ENCODE results near the gene PLCB1.

Gene PLCB1

DNA sequence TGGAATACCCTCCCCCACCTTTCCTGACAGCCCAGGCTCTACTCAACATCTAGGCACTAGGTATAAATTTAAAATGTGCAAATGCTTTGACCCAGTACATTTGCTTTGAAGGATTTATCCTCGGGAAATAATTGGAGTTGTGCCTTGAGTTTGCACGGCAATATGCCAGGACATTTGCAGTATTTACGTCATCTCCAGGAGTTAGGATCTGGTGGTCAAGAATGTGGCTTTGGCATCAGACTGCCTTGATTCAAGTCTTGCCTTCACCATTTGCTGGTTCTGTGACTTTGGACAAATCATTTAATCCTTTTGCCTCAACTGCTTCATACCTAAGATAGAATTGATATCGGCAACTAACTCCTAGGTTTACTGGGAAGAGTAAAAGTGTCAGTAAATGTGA, 169.6 kb downstream of the PLCB1 start:
- no peak for DNase-seq (ENCODE audit: low read depth in 2 of 2)

DNA sequence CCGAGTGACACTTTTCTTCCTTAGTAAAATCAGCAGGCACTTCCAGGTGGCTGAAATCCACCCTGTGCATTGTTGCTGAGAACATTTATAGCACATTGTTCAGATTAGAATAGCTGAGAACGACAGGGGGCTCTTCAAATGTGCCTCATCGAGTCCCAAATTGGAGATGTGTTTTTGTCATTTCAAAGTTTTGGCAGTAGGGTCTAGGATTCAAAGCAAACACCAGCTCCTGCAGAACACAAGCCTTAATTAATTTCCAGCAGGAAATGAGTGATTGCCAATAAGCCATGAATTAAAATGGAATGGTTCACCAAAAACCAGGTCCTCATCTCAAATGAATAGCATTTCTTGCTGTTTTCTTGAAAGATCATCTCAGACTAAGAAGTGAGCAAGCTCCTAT, 171.6 kb downstream of the PLCB1 start:
- DNase-seq (ENCODE audit: low read depth in 2 of 2) = no peak

DNA sequence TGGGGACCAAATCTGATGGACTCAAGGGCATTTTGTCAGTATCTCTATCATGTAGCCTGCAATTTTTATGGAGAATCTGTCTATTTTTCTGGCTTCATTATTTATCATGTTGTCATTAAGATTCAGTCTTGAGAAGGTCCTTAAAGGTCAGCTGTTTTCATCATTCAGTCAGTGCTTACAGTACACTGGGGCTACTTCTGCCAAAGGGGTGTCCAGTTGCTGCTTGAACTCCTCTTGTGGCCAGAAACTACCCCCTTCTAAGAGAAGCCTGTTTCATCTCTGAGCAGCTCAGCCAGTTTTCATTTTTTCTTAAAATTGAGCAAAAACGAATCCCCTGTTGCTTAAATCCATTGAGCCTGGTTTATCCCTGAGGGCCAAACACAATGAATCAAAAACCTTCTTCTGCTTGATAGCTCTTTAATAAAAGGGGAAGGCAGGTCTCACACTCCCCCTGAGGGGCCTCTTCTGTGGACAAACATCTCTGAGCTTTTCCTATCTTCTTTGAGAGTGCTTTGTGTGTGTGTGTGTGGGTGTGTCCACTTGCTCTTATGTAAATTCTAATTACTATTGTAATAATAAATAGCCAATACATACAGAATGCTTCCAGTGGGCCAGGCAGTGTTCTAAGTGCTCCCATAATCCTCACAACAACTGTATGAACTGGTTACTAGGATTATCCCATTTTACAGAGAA, 172.2 kb downstream of the PLCB1 start:
- DNase-seq (ENCODE audit: low read depth in 2 of 2) = no peak

DNA sequence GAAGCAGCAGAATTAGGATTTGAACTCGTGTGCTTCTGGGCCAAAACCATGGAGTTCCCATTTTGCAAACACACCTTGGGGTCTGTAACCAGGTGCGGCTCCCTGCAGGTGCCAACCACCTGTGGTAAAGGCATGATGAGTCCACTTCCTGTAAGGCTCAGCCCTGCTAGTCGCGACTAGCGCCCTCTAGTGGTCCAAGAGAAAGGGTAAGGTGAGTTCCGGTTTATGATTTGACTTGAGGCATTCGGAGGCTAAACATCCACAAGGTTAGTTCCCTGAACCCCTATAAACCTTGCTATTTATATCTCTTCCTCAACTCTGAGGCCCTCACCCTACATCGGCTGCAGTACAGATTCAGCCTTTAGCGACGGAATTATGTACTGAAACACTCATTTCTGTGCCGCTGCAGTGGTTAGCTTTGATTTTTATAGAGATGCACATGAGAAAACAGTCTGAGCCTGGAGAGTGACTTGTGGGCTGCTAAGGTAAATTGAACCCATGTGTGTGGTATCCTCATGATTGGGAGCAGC, 173.4 kb downstream of the PLCB1 start:
- peak; percentile 41 to 55 for DNase-seq (ENCODE audit: low read depth in 2 of 2)

DNA sequence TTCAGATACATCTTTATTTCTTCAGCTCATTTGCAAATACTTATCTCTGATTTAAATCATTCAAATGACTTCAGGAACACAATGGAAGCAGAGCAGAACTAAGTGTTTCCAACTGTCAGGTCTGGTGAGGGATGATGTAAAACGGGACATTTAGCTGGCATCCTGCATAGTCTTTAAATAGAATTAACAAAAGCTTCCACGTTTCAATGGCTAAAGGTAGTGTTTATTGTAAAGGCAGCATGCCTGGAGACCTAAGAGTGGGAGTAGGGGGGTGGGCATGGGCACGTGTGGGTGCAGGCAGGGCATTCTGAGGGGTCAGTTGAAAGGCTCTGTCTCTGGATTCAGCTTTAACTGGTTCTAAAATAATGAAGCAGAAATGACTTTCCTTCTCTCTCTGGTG, 174.9 kb downstream of the PLCB1 start:
- no peak for DNase-seq (ENCODE audit: low read depth in 2 of 2)

DNA sequence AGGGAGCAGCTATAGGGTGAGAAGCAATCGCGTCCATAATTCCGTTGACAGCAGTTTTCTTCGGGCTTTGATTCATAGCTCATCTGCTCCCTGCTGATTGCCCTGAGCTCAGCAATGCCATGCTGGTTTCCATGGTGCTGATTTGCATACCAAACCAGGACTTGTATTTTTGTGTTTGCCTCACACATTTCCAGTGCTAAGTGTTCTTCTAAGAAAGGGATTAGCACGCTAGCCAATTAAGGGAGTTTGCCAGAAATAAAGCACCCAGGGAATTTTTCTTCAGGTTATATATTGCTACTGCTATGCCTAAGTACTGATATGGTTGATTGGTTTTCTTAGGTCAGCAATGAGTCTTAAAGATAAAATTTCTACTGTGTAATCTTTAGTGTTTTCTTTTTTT, 177.6 kb downstream of the PLCB1 start:
- DNase-seq (ENCODE audit: low read depth in 2 of 2) = no peak

DNA sequence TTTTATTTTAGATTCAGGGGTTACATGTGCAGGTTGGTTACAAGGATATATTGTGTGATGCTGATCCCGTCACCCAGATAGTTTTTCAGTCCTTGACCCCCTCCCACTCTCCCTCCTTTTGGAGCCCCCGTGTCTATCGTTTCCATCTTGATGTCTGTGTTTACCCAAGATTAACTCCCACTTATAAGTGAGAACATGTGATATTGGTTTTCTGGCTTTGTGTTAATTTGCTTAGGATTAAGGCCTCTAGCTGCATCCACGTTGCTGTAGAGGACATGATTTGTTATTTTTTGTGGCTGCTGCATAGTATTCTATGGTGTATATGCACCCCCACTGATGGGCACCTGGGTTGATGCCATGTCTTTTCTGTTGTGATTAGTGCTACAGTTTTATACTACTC, 178.6 kb downstream of the PLCB1 start:
- DNase-seq (ENCODE audit: low read depth in 2 of 2) = no peak

DNA sequence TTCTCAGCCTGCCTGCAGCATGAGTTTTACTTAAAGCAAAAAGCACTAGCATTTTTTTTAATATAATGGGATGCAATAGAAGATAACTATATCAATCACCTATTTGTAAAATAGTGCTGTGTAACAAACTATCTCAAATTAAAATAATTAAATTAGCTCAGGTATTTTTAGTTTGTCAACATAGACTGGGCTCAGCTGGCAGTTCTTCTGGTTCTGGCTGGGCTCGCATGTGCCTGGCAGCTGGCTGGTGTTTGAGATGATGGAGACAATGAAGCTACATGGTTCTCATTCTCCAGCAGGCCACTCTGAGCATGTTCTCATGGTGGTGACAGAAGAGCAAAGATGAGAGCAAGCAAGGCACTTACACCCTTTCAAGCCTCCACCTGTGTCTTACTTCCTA, 181.0 kb downstream of the PLCB1 start:
- DNase-seq (ENCODE audit: low read depth in 2 of 2) = no peak

DNA sequence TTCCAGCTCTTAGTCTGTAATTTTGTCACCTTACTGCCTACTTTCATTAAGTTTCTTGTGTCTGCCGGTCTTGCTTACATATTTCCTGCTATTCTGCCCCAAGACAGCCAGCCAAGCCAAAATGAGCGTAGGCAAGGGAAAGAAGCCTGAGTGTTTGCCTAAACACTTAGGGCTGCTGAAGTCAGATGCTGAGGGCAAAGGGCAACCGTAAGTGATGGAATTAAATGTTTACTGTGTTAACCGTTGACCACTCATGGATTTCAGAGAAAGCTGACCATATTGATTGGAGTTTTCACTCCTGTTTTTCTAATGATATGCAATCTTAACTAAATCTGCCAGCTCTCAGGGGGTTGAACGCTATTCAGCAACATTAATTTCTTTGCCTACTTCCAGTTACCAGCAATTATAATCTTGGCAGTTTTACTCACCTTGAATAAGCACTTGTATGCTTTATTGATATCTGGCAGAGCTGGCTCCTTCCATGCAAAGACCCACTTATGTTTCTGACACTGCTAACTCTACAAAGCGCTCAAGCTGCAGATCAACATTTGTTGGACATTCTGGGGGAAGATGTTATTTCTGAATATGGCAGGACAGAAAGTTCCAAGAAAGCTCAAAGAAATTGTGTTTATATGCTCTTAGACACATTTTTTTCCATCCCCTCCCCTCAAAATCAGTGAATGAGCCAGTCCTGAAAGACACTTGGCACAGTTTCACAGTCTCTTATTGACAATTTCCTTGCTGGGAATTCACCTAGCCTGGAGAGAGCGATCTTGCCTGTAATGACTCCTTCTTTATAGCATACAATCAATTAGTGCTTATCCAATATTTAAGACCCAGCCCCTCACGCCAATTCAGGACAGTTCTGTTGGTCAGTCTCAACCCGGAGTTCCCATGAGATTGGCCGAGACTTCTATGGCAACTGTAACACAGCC, 183.8 kb downstream of the PLCB1 start:
- DNase-seq (ENCODE audit: low read depth in 2 of 2) = no peak

DNA sequence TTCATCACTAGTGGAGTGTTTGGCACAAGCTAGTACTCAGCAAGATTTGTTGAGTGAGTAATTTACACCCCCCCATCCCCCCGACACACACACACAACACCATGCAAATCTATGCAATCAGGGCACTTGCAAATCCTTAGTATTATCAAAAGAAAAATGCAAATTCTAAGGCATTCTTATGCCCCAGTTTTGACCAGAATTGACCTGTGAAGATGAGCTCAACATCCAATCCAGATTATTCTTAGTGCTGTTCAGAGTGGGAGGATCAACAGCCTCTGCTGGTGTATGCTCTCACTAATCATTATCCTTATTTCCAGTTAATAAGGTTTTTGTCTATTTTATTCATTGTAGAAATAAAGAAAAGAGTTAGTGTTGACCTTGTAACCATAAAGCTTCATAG, 185.4 kb downstream of the PLCB1 start:
- no peak for DNase-seq (ENCODE audit: low read depth in 2 of 2)

DNA sequence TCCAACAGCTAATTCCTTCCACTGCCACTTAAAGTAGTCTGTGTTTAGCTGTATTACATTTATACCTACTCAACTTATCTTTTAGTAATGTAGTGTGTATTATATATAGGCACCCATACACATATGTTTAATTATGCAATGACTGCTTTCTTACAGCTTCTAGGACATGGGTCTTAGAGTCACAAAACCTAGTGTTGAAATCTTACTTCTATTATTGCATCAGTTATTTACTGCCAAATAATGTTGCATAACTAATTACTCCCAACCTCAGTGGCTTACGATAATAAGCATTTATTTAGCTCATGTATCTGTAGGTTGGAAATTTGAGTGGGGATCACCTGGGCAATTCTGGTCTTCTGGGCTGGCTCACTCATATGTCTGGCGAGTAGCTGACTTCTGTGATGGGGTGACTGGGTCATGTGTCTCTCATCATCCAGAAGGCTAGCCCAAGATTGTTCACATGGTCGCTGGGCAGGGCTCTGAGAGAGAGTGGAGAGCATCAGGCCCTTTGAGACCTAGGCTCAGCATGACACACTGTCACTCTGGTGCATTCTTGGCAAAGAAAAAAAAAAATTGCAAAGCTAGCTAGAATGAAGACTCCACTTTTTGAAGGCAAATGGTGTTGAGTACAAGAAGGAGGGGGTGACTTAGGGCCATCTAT, 187.0 kb downstream of the PLCB1 start:
- no peak for DNase-seq (ENCODE audit: low read depth in 2 of 2)

DNA sequence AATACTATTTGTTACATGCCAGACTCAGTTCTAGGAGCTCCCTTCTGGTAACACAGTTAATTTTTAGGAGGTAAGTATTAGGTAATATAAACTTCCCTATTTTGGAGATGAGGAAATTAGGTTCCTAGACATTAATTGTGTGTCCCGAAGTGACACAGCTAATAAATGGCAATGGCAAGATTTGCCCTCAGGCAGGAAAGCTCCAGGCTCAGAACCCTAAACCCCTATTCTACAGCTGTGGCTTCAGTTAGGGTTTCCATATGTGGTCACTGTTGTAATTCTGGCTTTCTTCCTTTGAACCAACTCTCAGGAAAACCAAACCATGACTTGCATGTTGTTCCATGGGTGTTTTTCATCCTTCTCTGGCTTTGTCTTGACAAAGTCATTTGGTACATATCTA, 188.2 kb downstream of the PLCB1 start:
- DNase-seq (ENCODE audit: low read depth in 2 of 2) = no peak

DNA sequence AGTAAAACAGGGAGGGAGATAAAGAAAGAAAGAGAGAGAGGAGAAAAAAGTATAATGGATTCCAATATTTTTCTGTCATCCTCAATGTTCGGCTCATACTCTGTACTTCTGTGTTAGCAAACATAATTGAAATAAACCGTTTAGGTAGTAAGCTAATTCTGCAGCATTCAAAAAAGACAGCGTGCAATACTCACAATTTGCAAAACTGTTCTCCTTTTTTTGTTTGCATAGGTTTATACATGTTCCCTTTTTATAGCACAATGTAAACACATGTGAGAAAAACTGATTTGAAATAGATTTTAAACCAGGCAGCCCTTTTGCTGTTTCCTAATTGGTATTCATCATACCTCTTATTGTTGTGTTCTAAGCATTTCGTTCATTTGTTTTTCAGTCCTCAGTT, 188.9 kb downstream of the PLCB1 start:
- no peak for DNase-seq (ENCODE audit: low read depth in 2 of 2)

DNA sequence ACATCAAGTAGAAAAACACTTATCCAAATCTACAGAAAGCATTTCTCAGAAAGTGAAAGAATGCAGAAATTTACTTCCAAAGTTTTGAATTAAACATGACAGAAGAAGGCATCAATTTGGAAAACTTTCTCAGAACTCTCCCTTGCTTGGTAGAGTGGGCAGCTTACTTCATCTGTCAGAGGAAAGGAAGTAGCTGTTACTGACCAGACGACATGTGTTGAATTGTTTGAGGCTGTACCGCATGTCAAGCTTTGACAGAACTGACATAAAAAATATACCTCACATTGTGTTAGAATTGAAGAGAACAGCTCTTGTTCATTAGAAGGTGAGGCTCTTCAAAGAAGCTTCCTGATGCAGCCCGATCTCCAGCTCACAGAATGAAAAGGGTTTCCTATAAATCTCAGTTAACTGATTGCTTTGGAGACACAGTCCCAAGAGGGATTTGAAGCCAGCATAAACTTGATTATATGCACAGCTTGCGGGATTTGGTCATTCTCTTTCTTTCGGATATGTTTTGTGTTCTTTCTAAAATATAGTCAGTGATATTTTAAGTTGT, 190.7 kb downstream of the PLCB1 start:
- no peak for DNase-seq (ENCODE audit: low read depth in 2 of 2)

DNA sequence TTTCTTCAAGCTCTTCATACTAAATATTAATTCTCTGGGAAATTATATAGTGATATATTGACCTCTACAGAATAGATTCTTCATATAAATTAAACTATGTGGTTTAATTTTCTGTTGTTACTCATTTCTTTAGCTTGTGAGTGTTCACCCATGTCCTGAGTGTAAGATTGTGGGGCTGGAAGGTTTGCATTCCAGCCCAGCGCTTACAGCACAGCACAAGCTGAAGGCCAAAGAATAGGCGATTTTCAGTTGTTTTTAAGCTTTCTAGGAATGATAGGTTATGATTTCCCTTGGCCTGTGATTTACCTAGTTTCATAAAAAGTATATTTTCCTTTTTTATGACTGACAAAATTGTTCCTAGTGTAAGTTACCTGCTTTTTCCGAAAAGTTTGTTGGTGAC, 194.1 kb downstream of the PLCB1 start:
- DNase-seq (ENCODE audit: low read depth in 2 of 2) = no peak

DNA sequence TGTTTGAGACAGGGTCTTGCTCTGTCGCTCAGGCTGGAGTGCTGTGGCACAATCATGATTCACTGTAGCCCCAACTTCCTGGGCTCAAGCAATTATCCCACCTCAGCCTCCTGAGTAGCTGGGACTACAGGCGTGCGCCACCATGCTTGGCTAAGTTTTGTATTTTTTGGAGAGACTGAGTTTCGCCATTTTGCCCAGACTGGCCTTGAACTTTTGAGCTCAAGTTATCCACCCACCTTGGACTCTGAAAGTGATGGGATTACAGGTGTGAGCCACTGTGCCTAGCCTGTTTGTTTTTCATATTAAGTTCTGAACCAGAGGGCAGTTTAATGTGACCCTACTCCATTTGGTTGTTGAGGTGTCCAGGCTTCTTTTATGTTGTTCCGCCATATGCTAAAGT, 194.8 kb downstream of the PLCB1 start:
- DNase-seq (ENCODE audit: low read depth in 2 of 2) = no peak

DNA sequence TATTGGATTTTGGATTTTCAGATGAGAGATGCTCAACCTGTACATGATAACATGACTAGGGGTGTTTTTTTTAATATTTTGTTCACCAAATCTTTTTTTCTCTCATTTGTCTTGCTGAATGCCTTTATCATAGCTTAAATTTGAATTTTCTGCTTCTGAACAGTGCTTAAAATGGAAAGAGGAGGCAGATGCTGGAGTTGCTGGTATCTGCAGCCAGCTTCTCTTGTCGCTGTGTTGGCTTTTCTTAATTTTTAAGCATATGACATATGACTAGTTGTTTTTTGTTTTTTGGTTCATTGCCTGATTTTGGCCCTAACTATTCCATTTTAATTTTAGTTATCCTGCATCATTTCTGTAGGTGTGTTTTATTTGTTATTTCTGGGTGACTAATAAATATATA, 196.1 kb downstream of the PLCB1 start:
- no peak for DNase-seq (ENCODE audit: low read depth in 2 of 2)

DNA sequence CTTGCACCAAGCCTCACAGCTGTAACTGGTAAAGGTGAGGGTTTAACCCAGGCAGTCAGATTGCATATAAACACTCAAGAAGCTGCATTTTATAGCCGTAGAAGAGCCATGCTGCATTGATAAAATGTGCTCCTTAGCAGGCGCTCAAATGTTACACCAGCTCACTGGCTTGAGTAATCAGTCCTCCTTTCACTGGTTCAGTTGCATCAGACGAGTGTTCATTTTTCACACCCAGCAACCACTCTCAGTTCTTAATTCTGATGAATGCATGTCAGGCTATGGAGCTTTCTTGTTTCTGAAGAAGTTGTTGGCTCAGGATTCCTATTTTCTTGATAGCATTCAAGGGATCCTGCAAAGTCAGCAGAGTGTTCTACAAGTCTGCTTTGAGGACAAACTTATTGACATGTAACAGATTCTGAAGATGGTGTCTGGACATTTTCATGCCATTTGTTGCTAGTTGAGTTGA, 198.3 kb downstream of the PLCB1 start:
- no peak for DNase-seq (ENCODE audit: low read depth in 2 of 2)

DNA sequence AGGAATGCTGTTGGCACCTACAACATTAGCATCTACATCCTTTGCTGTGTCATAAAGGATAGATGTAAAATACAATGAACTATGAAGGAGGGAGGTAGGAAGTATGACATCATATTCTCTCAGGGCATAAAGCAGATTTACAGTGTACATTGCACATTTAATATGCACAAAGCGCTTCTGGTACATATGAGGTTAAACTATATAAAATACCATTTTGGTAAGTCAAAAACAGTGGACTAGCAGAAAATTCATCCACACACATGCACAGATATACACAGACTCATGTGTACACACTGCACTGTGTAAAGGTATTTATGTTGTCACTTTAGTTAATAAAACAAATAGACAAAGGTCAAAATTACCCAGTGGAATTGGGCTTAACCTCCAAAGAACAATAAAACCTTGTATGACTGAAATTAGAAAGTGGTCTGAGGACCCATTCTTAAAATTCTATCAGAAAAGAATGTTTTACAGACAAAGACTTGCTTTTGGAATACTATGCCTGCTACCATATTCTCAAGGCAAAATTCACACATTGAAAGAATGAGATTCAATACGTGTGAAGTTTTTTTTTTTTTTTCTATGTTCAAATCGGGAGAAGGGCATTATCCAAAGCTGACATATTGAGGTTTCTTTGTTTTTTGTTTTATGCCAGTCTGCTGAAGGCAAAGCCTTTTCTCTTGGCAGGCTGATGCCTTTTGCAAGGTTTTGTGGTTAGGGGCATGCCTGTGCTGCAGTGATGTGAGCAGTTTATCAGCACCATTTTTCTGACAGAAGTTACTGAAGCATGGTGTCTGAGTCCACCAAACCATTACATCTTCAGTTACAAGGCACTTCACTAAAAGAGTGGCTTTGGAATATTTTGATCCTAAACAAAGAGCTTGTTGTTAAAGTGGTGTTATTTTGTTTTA, 199.0 kb downstream of the PLCB1 start:
- no peak for DNase-seq (ENCODE audit: low read depth in 2 of 2)

DNA sequence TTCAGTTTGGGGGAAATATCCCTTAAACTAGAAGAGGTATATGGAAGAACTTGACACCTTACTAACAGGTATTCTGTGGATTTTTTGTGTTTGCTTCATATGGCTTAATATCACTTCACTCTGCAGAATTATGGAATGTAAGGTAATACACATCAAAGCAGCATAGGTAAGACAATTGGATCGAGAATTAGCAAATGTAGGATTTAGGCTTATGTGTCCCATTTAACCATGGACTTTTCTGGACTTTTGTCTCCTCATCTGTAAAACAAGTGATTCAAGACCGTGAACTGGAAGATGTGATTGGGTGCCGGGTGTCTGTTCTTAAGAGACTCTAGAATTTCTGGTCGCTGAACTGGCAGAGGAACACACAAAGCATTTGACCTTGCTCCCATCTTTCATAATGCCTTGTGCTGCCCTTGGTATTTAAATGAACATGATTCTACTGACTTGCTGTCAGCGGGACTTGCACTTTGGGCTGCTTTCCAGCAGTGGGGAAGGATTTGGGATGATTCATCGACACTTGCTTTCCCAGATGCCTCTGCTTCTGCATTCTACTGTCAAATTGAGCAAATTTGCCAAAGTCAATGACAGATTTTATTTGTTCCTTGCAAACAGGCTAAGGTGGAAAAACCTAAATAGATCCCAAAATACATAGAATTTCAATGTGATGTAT, 199.8 kb downstream of the PLCB1 start:
- no peak for DNase-seq (ENCODE audit: low read depth in 2 of 2)

All from stimulated activated CD4-positive, alpha-beta T cell treated with anti-CD3 and anti-CD28 coated beads, Interleukin-15, amount 100 ng/mL, for 48 hours (primary cell).